SK-N-SH treated with all-trans-retinoic acid at 6 μM for 48 hours (cell line): ENCODE results near the gene ODC1.

ENCODE experiments used
- CSDC2 ChIP-seq: fragments of 250-450 bp; sonication (Bioruptor Pico); IDR thresholded peaks from 2 replicates; pipeline ENCODE4 v1.5.0; 2020; ENCODE audit warnings: mild to moderate bottlenecking, moderate library complexity
- OSR1 ChIP-seq: fragments of 250-450 bp; sonication (Bioruptor Pico); IDR thresholded peaks from 2 replicates; pipeline ENCODE4 v1.8.0; 2022; ENCODE audit warnings: moderate library complexity, mild to moderate bottlenecking, inconsistent platforms
- ZC3H10 ChIP-seq: fragments of 250-450 bp; sonication (Bioruptor Pico); IDR thresholded peaks from 2 replicates; pipeline ENCODE4 v1.5.1; 2021; ENCODE audit warnings: mild to moderate bottlenecking, moderate library complexity
- ZFP3 ChIP-seq: fragments of 250-450 bp; sonication (Bioruptor Pico); IDR thresholded peaks from 2 replicates; pipeline ENCODE4 v1.5.0; 2020; ENCODE audit warnings: mild to moderate bottlenecking, moderate library complexity
- ZFP30 ChIP-seq: fragments of 450-650 bp; formaldehyde crosslinking; IDR thresholded peaks from 2 replicates; pipeline ENCODE4 v1.5.0; 2022; ENCODE audit warnings: mild to moderate bottlenecking, moderate library complexity
- ZNF8 ChIP-seq: fragments of 450-650 bp; formaldehyde crosslinking; IDR thresholded peaks from 2 replicates; pipeline ENCODE4 v1.5.0; 2020; ENCODE audit warnings: mild to moderate bottlenecking, moderate library complexity
- TF ChIP-seq, protein P1 (sequence below): fragments of 250-450 bp; sonication (Bioruptor Pico); IDR thresholded peaks from 2 replicates; pipeline ENCODE4 v1.5.1; 2020; ENCODE audit warnings: low read depth, mild to moderate bottlenecking, moderate library complexity
- TF ChIP-seq, protein P2 (sequence below): fragments of 250-450 bp; sonication (Bioruptor Pico); IDR thresholded peaks from 2 replicates; pipeline ENCODE4 v1.8.0; 2020; ENCODE audit warnings: mild to moderate bottlenecking, moderate library complexity, borderline replicate concordance

DNA sequence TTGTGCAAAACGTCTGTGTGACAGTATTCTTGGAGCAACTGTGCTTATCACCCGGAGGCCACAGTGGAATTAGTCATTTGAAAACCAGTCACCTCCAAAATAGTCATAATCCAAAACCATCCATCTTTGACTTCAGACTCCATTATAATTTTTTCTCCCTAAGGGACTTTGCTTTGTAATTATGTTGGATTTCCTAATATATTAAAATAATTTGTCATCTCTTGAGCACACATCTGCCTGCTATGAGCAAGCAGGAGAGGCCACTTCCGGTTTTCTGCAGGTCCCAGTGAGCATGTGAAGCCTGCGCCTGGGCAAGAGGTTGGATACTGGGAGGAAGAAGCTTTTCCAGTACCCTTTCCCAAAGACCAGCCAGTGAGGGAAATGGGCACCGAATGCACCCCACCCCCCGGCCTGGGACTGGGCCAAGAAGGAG is 57.7 kb downstream of the ODC1 start:
- TF ChIP-seq ZFP30 (CRISPR knock-in tag) (no peak), ZC3H10 (CRISPR knock-in tag) (no peak), CSDC2 (CRISPR knock-in tag) (no peak), ZFP3 (CRISPR knock-in tag) (no peak), OSR1 (CRISPR knock-in tag) (no peak), ZNF8 (CRISPR knock-in tag) (no peak)
- TF ChIP-seq, protein P1, sequence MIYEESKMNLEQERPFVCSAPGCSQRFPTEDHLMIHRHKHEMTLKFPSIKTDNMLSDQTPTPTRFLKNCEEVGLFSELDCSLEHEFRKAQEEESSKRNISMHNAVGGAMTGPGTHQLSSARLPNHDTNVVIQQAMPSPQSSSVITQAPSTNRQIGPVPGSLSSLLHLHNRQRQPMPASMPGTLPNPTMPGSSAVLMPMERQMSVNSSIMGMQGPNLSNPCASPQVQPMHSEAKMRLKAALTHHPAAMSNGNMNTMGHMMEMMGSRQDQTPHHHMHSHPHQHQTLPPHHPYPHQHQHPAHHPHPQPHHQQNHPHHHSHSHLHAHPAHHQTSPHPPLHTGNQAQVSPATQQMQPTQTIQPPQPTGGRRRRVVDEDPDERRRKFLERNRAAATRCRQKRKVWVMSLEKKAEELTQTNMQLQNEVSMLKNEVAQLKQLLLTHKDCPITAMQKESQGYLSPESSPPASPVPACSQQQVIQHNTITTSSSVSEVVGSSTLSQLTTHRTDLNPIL (CRISPR knock-in tag): no peak
- TF ChIP-seq, protein P2, sequence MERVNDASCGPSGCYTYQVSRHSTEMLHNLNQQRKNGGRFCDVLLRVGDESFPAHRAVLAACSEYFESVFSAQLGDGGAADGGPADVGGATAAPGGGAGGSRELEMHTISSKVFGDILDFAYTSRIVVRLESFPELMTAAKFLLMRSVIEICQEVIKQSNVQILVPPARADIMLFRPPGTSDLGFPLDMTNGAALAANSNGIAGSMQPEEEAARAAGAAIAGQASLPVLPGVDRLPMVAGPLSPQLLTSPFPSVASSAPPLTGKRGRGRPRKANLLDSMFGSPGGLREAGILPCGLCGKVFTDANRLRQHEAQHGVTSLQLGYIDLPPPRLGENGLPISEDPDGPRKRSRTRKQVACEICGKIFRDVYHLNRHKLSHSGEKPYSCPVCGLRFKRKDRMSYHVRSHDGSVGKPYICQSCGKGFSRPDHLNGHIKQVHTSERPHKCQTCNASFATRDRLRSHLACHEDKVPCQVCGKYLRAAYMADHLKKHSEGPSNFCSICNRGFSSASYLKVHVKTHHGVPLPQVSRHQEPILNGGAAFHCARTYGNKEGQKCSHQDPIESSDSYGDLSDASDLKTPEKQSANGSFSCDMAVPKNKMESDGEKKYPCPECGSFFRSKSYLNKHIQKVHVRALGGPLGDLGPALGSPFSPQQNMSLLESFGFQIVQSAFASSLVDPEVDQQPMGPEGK (CRISPR knock-in tag): no peak
